GM10847 (cell line): ENCODE results near the gene TUBGCP2.

ENCODE experiments used
- POLR2A ChIP-seq: IDR thresholded peaks from 2 replicates; pipeline ENCODE4 v1.6.1; 2011; ENCODE audit not compliant: insufficient read length; ENCODE audit errors: extremely low read depth

The TUBGCP2 gene

GRCh38 chr10:133281084-133281483 is 27.6 kb downstream of the TUBGCP2 start:
- no peak for TF ChIP-seq POLR2A

GRCh38 chr10:133280391-133281059 is 28.1 kb downstream of the TUBGCP2 start:
- no peak for TF ChIP-seq POLR2A

- no peak for TF ChIP-seq POLR2A
These were observed 29.1 kb downstream of the TUBGCP2 start for GRCh38 chr10:133279326-133280226.

GRCh38 chr10:133278577-133279265 is 30.0 kb downstream of the TUBGCP2 start:
- no peak for TF ChIP-seq POLR2A

GRCh38 chr10:133277993-133278576 is 30.6 kb downstream of the TUBGCP2 start:
- TF ChIP-seq POLR2A = no peak

- no peak for TF ChIP-seq POLR2A
These were observed 31.2 kb downstream of the TUBGCP2 start for GRCh38 chr10:133277277-133277992.

- peak; percentile 89 for TF ChIP-seq POLR2A
These were observed 32.1 kb downstream of the TUBGCP2 start, which contains the start of gene ADAM8 for GRCh38 chr10:133276435-133277201. TSS of gene ADAM8 (minus strand) at chr10:133276868. CDS start at chr10:133276817, 51 bp downstream.

- TF ChIP-seq POLR2A = no peak
These were observed 32.6 kb downstream of the TUBGCP2 start for GRCh38 chr10:133276100-133276434.

- TF ChIP-seq POLR2A = peak; percentile 5
These were observed 33.0 kb downstream of the TUBGCP2 start for GRCh38 chr10:133275684-133276092.

GRCh38 chr10:133274751-133275683 is 33.7 kb downstream of the TUBGCP2 start:
- TF ChIP-seq POLR2A = peak; percentile 31

GRCh38 chr10:133273534-133274143 is 35.0 kb downstream of the TUBGCP2 start:
- no peak for TF ChIP-seq POLR2A

- no peak for TF ChIP-seq POLR2A
These were observed 35.7 kb downstream of the TUBGCP2 start for GRCh38 chr10:133272964-133273420.

- TF ChIP-seq POLR2A = no peak
These were observed 36.2 kb downstream of the TUBGCP2 start for GRCh38 chr10:133272301-133272963.
